Measurements from ENCODE around the gene HINFP.

- TF ChIP-seq CTCF (conservative IDR thresholded peaks at IDR 0.05; ENCODE audit: low read length) = no peak
- TF ChIP-seq EZH2phosphoT487 (IDR thresholded peaks at IDR 0.05; ENCODE audit: borderline replicate concordance) = no peak
Measured at GRCh38 chr11:119147604-119148333, 26.4 kb downstream of the HINFP start.
